HG03175 (cell line): ENCODE results near the gene MAST4.
A peak's percentile ranks its signal among the peaks of the same experiment; 100 is the strongest.

Source experiments
- ATAC-seq: cut with Tn5 transposase; IDR thresholded peaks from one replicate; pipeline ENCODE4 v1.9.1; 2021; ENCODE audit warnings: mild to moderate bottlenecking, moderate library complexity; ENCODE audit not compliant: unreplicated experiment

Gene MAST4

GRCh38 chr5:66982056-66982387 lies 385.8 kb downstream of the MAST4 start:
- no peak for ATAC-seq

DNA sequence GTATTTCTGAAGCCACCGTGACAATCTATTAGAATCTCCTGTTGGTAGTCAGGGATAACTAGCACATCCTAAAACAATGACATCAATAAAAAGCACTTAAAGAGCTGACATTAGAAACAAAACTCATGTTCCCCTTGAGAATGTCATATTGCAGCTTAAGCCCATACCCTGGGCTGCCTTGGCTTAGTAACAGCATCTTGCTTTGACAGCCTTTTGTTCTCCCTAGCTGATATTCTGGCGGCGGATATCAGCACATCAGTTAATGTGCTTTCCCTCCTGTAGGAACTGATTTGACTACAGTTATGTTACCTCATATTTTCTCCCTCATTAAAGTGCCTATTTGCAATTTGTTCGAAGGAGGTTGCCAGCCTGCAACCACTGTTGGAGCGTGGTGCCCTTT lies 386.3 kb downstream of the MAST4 start:
- no peak for ATAC-seq

DNA sequence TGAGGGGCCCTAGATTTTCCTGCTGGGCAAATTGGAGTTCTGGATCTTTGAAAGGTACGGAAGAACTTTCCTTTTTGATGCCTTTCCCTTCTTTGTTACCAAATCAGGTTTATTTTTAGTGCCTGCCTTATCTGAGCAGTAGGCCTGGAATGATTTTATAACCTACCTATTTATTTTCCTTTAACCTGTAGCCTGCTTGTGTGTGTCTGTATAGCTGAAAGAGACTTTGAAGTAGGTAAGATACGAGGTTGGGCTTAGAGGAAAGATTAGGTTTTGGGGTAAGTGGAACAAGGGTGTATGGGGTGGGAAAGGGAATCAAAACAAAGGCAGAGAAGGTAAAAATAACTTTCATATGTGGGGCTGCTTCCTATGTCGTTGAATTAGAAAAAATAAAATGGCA lies 389.2 kb downstream of the MAST4 start:
- no peak for ATAC-seq

GRCh38 chr5:66986009-66986408 lies 389.8 kb downstream of the MAST4 start:
- ATAC-seq: no peak

DNA sequence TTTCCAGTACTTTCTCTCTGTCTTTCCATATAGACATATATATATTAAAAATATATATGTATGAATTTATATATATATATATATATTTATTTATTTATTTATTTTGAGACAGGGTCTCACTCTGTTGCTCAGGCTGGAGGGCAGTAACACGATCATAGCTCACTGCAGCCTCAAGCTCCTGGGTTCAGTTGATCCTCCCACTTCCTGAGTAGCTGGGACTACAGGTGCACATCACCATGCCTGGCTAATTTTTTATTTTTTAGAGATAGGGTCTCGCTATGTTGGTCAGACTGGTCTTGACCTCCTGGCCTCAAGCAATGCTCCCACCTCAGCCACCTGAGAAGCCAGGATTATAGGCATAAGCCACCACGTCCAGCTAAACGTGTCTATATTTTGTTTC lies 390.3 kb downstream of the MAST4 start:
- ATAC-seq: no peak

- ATAC-seq: no peak
These were observed 390.9 kb downstream of the MAST4 start for GRCh38 chr5:66987126-66987525.

DNA sequence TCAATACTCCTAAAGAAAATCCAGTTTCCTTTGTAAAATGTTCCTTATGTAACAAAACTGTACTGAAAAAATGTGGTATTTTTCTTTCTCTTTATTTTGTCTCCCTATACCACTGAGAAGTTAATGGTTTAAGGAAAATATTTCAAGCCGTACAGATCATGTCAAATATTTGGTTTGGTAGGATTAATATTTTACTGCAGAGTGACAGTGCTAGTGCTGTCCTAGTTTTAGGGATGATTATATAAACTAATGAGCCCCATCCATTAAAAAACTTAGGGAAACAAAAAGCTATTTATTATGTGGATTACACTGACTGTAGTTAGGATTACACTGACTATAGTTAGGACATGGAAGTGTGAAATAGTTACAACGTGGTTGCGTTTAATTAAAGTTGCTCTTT lies 391.3 kb downstream of the MAST4 start:
- ATAC-seq: no peak

GRCh38 chr5:66987949-66988838 lies 392.0 kb downstream of the MAST4 start:
- ATAC-seq: peak; percentile 86

DNA sequence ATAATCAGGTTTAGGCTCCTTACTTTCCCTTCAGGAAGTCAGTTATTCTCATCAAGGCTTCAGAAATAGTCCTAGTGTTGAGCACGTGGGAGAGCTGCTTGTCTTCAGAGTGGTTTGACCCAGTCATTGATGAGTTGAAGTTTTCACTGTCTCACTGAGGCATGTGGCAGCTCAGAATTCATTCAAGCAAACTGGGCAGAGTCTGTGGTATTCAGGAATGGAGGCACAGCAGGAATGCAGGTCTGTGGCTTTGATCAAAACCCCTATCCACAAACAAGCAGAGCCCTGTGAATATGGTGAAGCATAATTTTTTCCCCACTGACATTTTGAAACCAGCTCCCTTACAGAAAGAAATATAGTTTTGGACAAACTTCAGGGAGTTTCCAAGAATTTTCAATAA lies 393.1 kb downstream of the MAST4 start:
- no peak for ATAC-seq

DNA sequence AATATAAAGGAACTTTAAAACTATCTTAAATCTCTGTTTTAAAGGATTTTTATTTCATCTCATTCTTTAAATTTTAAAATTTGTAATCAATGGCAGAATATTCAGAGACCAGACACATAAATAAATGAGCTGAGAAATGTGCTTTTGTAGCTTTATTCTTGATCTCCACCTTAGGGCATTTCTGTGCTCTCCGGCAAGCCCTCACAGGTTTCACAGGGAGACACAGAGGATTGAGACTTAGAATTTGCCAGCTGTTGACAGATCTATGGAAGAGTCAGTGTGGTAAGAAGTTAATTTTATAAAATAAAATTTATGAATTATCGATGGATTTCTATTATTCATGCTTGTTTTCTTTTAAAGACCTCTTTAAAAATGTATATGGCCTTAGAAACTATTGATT lies 393.6 kb downstream of the MAST4 start:
- no peak for ATAC-seq

DNA sequence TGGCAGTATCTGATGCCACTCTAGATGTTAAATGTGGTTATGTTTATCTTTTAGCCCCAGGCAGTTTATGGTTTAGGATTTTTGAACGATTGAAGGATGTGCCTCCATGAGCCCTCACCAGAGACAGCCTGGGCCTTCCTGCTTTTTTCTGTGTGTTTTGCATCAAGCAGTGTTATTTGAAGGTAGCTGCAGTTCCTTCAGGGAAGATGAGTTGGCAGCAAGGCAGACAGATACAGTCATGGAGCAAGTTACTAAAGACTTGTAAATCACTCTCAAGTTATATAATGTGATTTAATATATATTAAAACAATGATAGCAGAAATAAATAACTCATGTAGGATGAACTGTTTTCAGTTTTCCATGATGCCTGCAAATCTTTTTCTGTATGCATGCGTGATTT lies 395.6 kb downstream of the MAST4 start:
- ATAC-seq: no peak

DNA sequence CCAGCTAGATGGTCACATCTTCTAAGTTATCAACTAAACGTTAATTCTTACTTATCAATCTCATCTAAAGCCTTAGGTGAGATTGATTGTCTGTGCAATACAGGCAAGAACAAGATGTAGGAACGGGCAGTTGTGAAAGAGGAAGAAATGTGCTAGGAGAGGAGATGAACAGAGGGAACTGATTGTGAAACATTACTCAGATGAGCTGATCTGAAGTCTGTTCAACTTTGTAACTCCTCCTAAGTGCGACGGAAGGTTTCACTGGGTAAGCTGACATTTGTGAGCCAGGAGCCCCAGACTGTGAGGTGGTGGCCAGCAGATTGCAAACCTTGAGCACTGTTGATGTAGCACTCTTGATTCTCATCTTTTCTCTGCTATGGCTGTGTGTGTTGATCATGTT lies 396.4 kb downstream of the MAST4 start:
- ATAC-seq: no peak

DNA sequence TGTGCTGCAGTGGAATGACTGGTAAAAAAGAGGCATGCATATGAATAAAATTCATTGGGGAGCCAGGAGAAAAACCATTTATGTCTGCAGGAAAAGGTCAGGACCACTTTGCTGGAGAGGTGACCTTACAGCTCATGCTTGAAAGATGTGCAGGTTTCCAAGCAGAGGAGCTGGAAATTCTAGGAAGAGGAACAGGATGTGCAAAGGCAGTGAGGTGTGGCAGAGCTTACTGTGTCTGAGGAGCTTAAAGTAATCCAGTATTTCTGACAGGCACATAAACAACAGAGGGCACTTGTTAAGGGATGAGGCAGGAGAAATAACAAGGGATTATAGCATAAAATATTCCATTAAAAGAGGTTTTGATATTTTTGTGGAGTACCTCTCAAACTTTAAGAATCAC lies 397.3 kb downstream of the MAST4 start:
- ATAC-seq: no peak

- ATAC-seq: no peak
These were observed 397.7 kb downstream of the MAST4 start for GRCh38 chr5:66993882-66994281.

DNA sequence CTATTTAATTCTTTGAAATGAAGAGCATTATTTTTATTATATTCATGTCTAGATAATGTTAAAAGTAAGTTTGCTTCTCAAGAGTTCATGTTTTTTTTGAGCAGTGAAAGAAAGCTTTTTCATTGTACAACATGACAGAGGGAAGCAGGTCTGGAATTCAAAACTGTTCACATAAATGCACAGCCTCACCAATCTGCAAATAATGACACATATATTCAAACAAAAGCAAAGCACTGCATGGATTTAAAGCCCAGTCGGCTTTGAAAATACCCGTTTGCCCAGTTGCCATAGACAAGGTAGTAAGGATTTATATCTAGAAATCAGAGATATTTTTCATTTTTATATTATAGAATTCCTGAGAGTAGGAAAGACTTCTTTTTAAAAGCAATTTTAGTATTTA lies 398.6 kb downstream of the MAST4 start:
- no peak for ATAC-seq

- no peak for ATAC-seq
These were observed 404.7 kb downstream of the MAST4 start for GRCh38 chr5:67000794-67001475.

DNA sequence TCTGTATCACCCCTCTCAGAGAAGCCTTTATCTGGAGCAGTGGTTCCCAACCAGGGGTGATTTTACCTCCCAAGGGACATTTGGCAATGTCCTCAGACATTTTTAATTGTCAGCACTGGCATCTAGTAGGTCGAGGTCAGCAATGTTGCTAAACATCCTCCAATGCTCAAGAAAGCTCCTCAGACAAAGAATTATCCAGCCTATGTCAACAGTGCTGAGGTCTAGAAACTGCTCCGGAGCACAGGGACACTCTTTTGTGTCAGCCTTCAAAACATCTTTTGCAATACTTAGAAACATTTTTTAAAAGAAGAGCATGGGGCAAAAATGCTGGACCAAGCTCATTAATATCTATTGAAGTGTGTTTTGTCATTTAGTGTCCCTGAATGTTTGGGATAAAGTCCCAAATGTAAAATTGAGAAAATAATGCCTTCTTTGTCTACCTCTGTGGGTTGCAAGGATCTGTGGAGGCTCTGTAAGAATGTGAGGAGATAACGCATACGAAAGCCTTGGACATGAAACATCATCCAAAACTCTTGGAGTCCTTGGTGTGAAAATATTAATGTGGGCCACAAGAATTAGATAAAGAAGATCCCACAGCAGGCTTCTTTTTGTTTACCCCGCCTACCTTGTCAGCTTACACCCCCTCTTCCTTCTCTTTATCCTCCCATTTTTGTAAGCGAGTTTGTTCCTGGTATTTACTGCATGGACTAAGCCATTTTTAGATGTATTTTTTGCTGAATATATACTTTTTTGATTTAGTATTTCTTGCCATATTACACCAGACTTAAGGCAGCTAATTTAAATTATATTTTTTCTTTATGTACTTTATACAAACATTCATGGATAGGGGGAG lies 406.9 kb downstream of the MAST4 start:
- ATAC-seq: no peak

GRCh38 chr5:67003685-67003934 lies 407.4 kb downstream of the MAST4 start:
- peak; percentile 11 for ATAC-seq

DNA sequence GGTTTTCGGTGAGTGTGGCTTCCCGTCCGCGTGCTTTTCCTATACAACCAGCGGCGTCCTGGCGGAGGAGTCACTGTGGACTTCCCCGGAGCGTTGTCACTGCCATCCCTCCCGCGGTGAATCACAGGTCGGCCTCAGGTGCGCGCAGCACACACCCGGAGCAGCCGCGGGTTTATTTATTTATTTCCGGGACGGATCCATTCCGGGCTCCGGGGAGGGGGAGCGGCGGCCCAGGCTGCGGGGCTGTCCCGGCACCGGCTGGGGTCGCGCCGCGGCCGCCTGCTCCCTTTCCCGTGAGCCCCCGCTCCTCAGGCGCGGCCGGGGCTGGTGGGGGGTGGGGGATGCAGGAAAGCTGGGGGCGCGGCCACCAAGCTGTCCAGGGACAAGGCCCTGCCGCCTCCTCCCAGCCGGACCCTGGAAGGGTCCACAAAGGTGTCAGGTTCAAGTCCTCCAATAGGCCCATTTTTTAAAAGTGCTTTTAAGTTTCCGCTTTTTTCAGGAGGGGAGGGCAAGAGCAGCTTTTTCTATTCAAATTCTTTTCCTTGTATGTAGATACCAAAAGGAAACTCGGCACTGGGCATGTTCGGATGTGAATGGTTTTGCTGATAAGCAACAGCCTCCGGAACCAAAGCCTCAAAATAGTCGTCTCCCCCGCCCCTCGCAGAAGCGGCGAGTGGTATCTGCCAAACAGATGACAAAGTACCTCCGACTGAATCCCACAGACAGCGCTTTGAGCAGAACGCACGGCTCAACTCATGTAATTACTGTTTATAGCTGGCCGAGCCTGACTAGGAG lies 407.9 kb downstream of the MAST4 start:
- ATAC-seq: peak; percentile 62

- ATAC-seq: no peak
These were observed 408.6 kb downstream of the MAST4 start for GRCh38 chr5:67004730-67005350.
